H1 (cell line): ENCODE data around the gene TMCC3. TPM values are rescaled to one million over a fixed set of nuclear protein-coding genes. Genes with fewer than 3 reads are reported as not detected.

Experiments used
- ATF2 ChIP-seq: IDR thresholded peaks from 2 replicates; pipeline ENCODE4 v1.6.1; 2012; ENCODE audit warnings: low read length, inconsistent platforms
- BACH1 ChIP-seq: IDR thresholded peaks from 2 replicates; pipeline ENCODE4 v1.6.1; 2012; ENCODE audit warnings: low read length, improper control_type of control experiment
- BRCA1 ChIP-seq: IDR thresholded peaks from 2 replicates; pipeline ENCODE4 v1.6.1; 2012; ENCODE audit warnings: low read depth, low read length, improper control_type of control experiment
- CHD7 ChIP-seq: fragments of 300-600 bp; sonication (generic); IDR thresholded peaks from 2 replicates; pipeline ENCODE4 v1.7.1; 2012; ENCODE audit warnings: low read length, moderate library complexity, mild to moderate bottlenecking, inconsistent platforms; ENCODE audit not compliant: insufficient replicate concordance
- CTBP2 ChIP-seq: IDR thresholded peaks from 2 replicates; pipeline ENCODE4 v1.7.0; 2011; ENCODE audit warnings: borderline replicate concordance, mild to moderate bottlenecking, moderate library complexity, mixed read lengths, low read length; ENCODE audit not compliant: insufficient read depth, insufficient read length
- NRF1 ChIP-seq: IDR thresholded peaks from 2 replicates; pipeline ENCODE4 v1.6.1; 2011; ENCODE audit warnings: mild to moderate bottlenecking, low read depth, low read length, improper control_type of control experiment
- RNF2 ChIP-seq: fragments of 200-900, 300-1000 bp; sonication (generic); IDR thresholded peaks from 2 replicates; pipeline ENCODE4 v1.7.1; 2016; ENCODE audit warnings: borderline replicate concordance, low read depth, mild to moderate bottlenecking, antibody characterized with exemption, low read length; ENCODE audit not compliant: poor library complexity, severe bottlenecking; ENCODE audit errors: missing control alignments
- SIX5 ChIP-seq: IDR thresholded peaks from 2 replicates; pipeline ENCODE4 v1.6.1; 2011; ENCODE audit warnings: mild to moderate bottlenecking, low read depth, low read length
- SRF ChIP-seq: IDR thresholded peaks from 2 replicates; pipeline ENCODE4 v1.6.1; 2011; ENCODE audit warnings: mild to moderate bottlenecking, low read depth, low read length, moderate library complexity
- TBP ChIP-seq: IDR thresholded peaks from 2 replicates; pipeline ENCODE4 v1.6.1; 2011; ENCODE audit warnings: low read depth, low read length, improper control_type of control experiment
- polyA plus RNA-seq, 7 experiments: library from polyadenylated mRNA; depleted of rRNA in 3 of 7; stranded (reverse) in 5 of 7; unstranded in 2 of 7; fragments of >200 nt in 5 of 7; fragments of 200-250 nt in 2 of 7; gene quantifications; 1 replicate in 5 of 7; 2 replicates in 1 of 7; 4 replicates in 1 of 7; pipeline versions ENCODE4 v1.2.1 to v1.2.3, GENCODE V29; 2011 to 2013; ENCODE audit warnings: missing spikeins in 2 of 7, mixed read lengths in 2 of 7
- total RNA-seq: library from RNA; stranded (reverse); fragmentation: NEBNext Ultra II Directional; extraction: Animal tissue kit (Norgen Biotek cat#: 25700); gene quantifications from 2 replicates; pipeline ENCODE4 v1.2.1, GENCODE V29; 2021

The TMCC3 gene
- total and polyA plus RNA-seq, 2 of the 8 experiments (the other 6 are each of a cell fraction or from before 2014, with no cell fraction given), result 1.7 to 4.1 TPM

GRCh38 chr12:94575024-94575423 lies 75.3 kb downstream of the TMCC3 start (continued):
- TF ChIP-seq CHD7, result no peak
- TF ChIP-seq ATF2, result no peak
- no peak for TF ChIP-seq NRF1
- TF ChIP-seq BACH1, result no peak
- no peak for TF ChIP-seq SRF
- no peak for TF ChIP-seq RNF2
- TF ChIP-seq CTBP2, result no peak
- TF ChIP-seq TBP, result no peak
- no peak for TF ChIP-seq SIX5
- no peak for TF ChIP-seq BRCA1
